SK-N-SH treated with all-trans-retinoic acid at 6 μM for 48 hours (cell line): ENCODE measurements around the gene MRPL3.

Experiments
- ATAC-seq: fragments of 200-7000 bp; cut with Tn5 transposase; 3 replicates; pipeline ENCODE4 v1.9.1; 2020; ENCODE audit warnings: mild to moderate bottlenecking, moderate library complexity
- ARNTL ChIP-seq: fragments of 450-650 bp; formaldehyde crosslinking; IDR thresholded peaks from 2 replicates; pipeline ENCODE4 v1.5.0; 2020; ENCODE audit warnings: low read depth, mild to moderate bottlenecking, moderate library complexity, borderline replicate concordance
- BACH2 ChIP-seq: fragments of 250-450 bp; sonication (Bioruptor Pico); IDR thresholded peaks from 2 replicates; pipeline ENCODE4 v1.9.0; 2021; ENCODE audit warnings: mild to moderate bottlenecking, borderline replicate concordance
- CREB5 ChIP-seq: fragments of 250-450 bp; sonication (Bioruptor Pico); IDR thresholded peaks from 2 replicates; pipeline ENCODE4 v1.5.1; 2020; ENCODE audit warnings: low read depth, mild to moderate bottlenecking, moderate library complexity
- CSDC2 ChIP-seq: fragments of 250-450 bp; sonication (Bioruptor Pico); IDR thresholded peaks from 2 replicates; pipeline ENCODE4 v1.5.0; 2020; ENCODE audit warnings: mild to moderate bottlenecking, moderate library complexity
- ESRRG ChIP-seq: fragments of 250-450 bp; sonication (Bioruptor Pico); IDR thresholded peaks from 2 replicates; pipeline ENCODE4 v1.6.1; 2021; ENCODE audit warnings: mild to moderate bottlenecking
- GLIS3 ChIP-seq: fragments of 250-450 bp; sonication (Bioruptor Pico); IDR thresholded peaks from 2 replicates; pipeline ENCODE4 v1.5.0; 2020; ENCODE audit warnings: mild to moderate bottlenecking, moderate library complexity
- ISL1 ChIP-seq: fragments of 250-450 bp; sonication (Bioruptor Pico); IDR thresholded peaks from 2 replicates; pipeline ENCODE4 v2.1.2; 2022; ENCODE audit warnings: mild to moderate bottlenecking, moderate library complexity
- OSR1 ChIP-seq: fragments of 250-450 bp; sonication (Bioruptor Pico); IDR thresholded peaks from 2 replicates; pipeline ENCODE4 v1.8.0; 2022; ENCODE audit warnings: moderate library complexity, mild to moderate bottlenecking, inconsistent platforms
- POU6F1 ChIP-seq: fragments of 250-450 bp; sonication (Bioruptor Pico); IDR thresholded peaks from 2 replicates; pipeline ENCODE4 v1.8.0; 2021; ENCODE audit warnings: low read depth, mild to moderate bottlenecking, moderate library complexity, borderline replicate concordance
- PPARA ChIP-seq: fragments of 250-450 bp; sonication (Bioruptor Pico); IDR thresholded peaks from 2 replicates; pipeline ENCODE4 v1.5.0; 2020; ENCODE audit warnings: mild to moderate bottlenecking, borderline replicate concordance
- RARB ChIP-seq: fragments of 250-450 bp; sonication (Bioruptor Pico); IDR thresholded peaks from 2 replicates; pipeline ENCODE4 v1.8.0; 2021; ENCODE audit warnings: mild to moderate bottlenecking, moderate library complexity
- SNAI2 ChIP-seq: fragments of 250-450 bp; sonication (Bioruptor Pico); IDR thresholded peaks from 2 replicates; pipeline ENCODE4 v1.5.0; 2020; ENCODE audit warnings: mild to moderate bottlenecking, moderate library complexity
- TCF4 ChIP-seq: fragments of 250-450 bp; sonication (Bioruptor Pico); IDR thresholded peaks from 2 replicates; pipeline ENCODE4 v1.8.0; 2021; ENCODE audit warnings: mild to moderate bottlenecking, moderate library complexity, borderline replicate concordance
- TOX ChIP-seq: fragments of 250-450 bp; sonication (Bioruptor Pico); IDR thresholded peaks from 2 replicates; pipeline ENCODE4 v1.8.0; 2021; ENCODE audit warnings: mild to moderate bottlenecking, moderate library complexity, borderline replicate concordance
- TSHZ2 ChIP-seq: fragments of 250-450 bp; sonication (Bioruptor Pico); IDR thresholded peaks from 2 replicates; pipeline ENCODE4 v1.5.0; 2020; ENCODE audit warnings: mild to moderate bottlenecking, moderate library complexity
- ZC3H10 ChIP-seq: fragments of 250-450 bp; sonication (Bioruptor Pico); IDR thresholded peaks from 2 replicates; pipeline ENCODE4 v1.5.1; 2021; ENCODE audit warnings: mild to moderate bottlenecking, moderate library complexity
- ZFP3 ChIP-seq: fragments of 250-450 bp; sonication (Bioruptor Pico); IDR thresholded peaks from 2 replicates; pipeline ENCODE4 v1.5.0; 2020; ENCODE audit warnings: mild to moderate bottlenecking, moderate library complexity
- ZFP30 ChIP-seq: fragments of 450-650 bp; formaldehyde crosslinking; IDR thresholded peaks from 2 replicates; pipeline ENCODE4 v1.5.0; 2022; ENCODE audit warnings: mild to moderate bottlenecking, moderate library complexity
- ZNF70 ChIP-seq: fragments of 450-650 bp; formaldehyde crosslinking; IDR thresholded peaks from 2 replicates; pipeline ENCODE4 v1.5.0; 2020; ENCODE audit warnings: mild to moderate bottlenecking, moderate library complexity
- TF ChIP-seq, protein P1 (sequence below): fragments of 250-450 bp; sonication (Bioruptor Pico); IDR thresholded peaks from 2 replicates; pipeline ENCODE4 v1.8.0; 2020; ENCODE audit warnings: mild to moderate bottlenecking, moderate library complexity, borderline replicate concordance
- TF ChIP-seq, protein P2 (sequence below): fragments of 250-450 bp; sonication (Bioruptor Pico); IDR thresholded peaks from 2 replicates; pipeline ENCODE4 v1.5.1; 2021; ENCODE audit warnings: mild to moderate bottlenecking, moderate library complexity

The MRPL3 gene

GRCh38 chr3:131526801-131527347 lies 24.1 kb upstream of the MRPL3 start:
- no peak for ATAC-seq
- no peak for TF ChIP-seq POU6F1
- no peak for TF ChIP-seq GLIS3 (CRISPR knock-in tag)
- no peak for TF ChIP-seq ZFP3 (CRISPR knock-in tag)
- no peak for TF ChIP-seq CSDC2
- no peak for TF ChIP-seq ZNF70 (CRISPR knock-in tag)
- TF ChIP-seq TSHZ2 (CRISPR knock-in tag): no peak
- TF ChIP-seq TOX: no peak
- no peak for TF ChIP-seq SNAI2 (CRISPR knock-in tag)
- TF ChIP-seq, protein P1, sequence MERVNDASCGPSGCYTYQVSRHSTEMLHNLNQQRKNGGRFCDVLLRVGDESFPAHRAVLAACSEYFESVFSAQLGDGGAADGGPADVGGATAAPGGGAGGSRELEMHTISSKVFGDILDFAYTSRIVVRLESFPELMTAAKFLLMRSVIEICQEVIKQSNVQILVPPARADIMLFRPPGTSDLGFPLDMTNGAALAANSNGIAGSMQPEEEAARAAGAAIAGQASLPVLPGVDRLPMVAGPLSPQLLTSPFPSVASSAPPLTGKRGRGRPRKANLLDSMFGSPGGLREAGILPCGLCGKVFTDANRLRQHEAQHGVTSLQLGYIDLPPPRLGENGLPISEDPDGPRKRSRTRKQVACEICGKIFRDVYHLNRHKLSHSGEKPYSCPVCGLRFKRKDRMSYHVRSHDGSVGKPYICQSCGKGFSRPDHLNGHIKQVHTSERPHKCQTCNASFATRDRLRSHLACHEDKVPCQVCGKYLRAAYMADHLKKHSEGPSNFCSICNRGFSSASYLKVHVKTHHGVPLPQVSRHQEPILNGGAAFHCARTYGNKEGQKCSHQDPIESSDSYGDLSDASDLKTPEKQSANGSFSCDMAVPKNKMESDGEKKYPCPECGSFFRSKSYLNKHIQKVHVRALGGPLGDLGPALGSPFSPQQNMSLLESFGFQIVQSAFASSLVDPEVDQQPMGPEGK (CRISPR knock-in tag): no peak
- TF ChIP-seq TCF4 (CRISPR knock-in tag): no peak
- TF ChIP-seq, protein P2, sequence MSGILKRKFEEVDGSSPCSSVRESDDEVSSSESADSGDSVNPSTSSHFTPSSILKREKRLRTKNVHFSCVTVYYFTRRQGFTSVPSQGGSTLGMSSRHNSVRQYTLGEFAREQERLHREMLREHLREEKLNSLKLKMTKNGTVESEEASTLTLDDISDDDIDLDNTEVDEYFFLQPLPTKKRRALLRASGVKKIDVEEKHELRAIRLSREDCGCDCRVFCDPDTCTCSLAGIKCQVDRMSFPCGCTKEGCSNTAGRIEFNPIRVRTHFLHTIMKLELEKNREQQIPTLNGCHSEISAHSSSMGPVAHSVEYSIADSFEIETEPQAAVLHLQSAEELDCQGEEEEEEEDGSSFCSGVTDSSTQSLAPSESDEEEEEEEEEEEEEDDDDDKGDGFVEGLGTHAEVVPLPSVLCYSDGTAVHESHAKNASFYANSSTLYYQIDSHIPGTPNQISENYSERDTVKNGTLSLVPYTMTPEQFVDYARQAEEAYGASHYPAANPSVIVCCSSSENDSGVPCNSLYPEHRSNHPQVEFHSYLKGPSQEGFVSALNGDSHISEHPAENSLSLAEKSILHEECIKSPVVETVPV (CRISPR knock-in tag): no peak
- no peak for TF ChIP-seq PPARA
- TF ChIP-seq RARB (CRISPR knock-in tag): no peak
- no peak for TF ChIP-seq ARNTL (CRISPR knock-in tag)
- no peak for TF ChIP-seq OSR1
- no peak for TF ChIP-seq ZFP30
- no peak for TF ChIP-seq ESRRG (CRISPR knock-in tag)
- no peak for TF ChIP-seq ZC3H10 (CRISPR knock-in tag)
- TF ChIP-seq, all 23 proteins: peak for 0

DNA sequence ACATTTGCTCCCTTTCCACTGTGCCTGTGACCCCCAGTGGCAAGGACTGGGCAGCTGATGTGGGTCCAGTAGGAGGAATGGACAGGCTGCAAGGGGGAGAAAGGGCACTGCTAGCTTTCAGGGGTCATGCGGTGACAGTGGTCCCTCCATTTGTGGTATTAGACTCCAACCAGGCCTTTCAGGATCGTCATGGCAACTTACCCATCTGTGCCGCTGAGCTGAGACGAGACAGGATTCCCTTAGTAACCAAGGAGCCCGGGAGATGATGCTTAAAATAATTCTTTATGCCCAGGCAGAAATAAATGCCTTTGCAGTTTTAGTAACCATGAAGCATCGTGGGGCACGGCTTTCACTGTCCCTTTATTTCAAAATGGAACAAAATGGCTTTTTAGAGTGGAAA lies 15.9 kb upstream of the MRPL3 start:
- no peak for ATAC-seq
- TF ChIP-seq CREB5 (CRISPR knock-in tag) (no peak), ZNF70 (CRISPR knock-in tag) (no peak), PPARA (no peak), ZFP3 (CRISPR knock-in tag) (no peak), ESRRG (CRISPR knock-in tag) (no peak), RARB (CRISPR knock-in tag) (no peak), BACH2 (CRISPR knock-in tag) (no peak), TOX (no peak), POU6F1 (no peak), GLIS3 (CRISPR knock-in tag) (no peak), ISL1 (no peak), CSDC2 (no peak), ZC3H10 (CRISPR knock-in tag) (no peak)
- TF ChIP-seq, protein P1 (CRISPR knock-in tag): no peak
- TF ChIP-seq, all 23 proteins: peak for 0
